Stimulated activated CD4-positive, alpha-beta T cell treated with anti-CD3 and anti-CD28 coated beads, TNF-alpha, amount 100 ng/mL, for 24 hours (primary cell): ENCODE data around the gene PAPOLB.
A peak's percentile ranks its signal among the peaks of the same experiment; 100 is the strongest.

Experiments used
- DNase-seq, 3 experiments: peaks; one replicate each; pipeline ENCODE4 v3.0.0-alpha.2; 2020; ENCODE audit warnings: low read depth in 3 of 3

PAPOLB gene

GRCh38 chr7:4842319-4843064 is 19.3 kb downstream of the PAPOLB start:
- DNase-seq = no peak

GRCh38 chr7:4841836-4842235 is 20.0 kb downstream of the PAPOLB start:
- DNase-seq = no peak

DNA sequence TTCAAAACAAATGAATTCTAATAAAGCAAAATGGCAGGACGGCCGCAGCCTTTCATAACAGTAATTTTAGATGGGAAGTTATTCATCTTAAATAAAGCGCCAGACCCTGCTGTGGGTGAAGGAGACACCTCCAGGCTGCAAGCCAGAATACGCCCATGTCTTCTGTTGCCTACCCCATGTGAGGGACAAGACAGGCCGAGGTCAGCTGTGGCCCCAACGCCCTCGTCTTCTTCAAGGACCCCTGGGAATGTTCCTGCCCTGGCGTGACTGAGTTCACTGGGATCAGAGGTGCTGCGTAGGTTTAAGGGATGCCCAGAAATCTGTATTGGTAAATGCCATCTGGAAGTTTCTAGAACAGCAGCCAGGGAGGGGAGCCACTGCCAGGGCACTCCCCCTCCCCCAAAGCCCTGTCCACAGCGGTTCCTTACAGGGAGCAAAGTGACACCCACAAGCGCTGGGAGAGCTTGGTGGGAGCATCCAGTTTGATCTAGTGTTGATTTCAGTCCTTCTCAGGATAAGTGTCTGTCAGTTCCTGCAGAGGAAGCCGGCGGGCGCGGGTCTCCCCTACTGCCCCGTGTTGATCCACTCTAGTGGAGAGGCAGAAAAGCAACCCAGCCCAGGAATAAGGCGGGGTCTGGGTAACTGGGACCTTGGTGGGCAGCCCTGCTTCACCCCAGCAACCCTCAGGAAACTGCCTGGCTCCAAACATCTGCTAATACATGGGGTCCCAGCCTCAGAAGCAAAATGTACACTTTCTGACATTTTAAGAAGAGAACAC is 20.6 kb downstream of the PAPOLB start:
- DNase-seq = no peak

GRCh38 chr7:4840079-4840501 is 21.7 kb downstream of the PAPOLB start:
- DNase-seq = no peak

GRCh38 chr7:4838626-4839334 is 23.1 kb downstream of the PAPOLB start:
- DNase-seq = no peak

GRCh38 chr7:4837803-4838625 is 23.8 kb downstream of the PAPOLB start:
- DNase-seq = no peak

- no peak for DNase-seq
These were observed 24.6 kb downstream of the PAPOLB start for GRCh38 chr7:4837041-4837802.

DNA sequence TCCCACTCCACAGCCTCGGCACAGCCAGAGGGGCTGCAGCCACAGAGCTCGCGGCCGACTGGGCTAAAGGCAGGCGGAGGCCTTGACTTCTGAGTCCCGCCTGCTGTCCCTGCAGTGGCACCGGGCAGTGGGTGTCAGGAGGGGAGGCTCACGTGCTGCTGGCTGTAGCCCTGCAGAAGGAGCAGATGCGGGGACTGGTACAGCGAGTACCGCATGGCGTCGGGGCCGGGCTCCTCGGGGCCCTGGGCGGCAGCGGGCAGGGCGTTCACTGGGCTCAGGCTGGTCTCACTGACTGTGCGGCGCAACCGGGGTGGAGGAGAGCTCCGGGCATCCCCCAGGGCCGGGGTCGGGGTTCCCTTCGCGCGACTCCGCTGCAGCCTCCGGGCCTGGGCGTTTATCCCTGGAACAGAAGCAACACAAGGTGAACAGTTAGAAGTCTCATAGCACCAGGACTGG is 25.6 kb downstream of the PAPOLB start:
- no peak for DNase-seq

- DNase-seq = no peak
These were observed 26.2 kb downstream of the PAPOLB start for GRCh38 chr7:4835398-4836205.

GRCh38 chr7:4834601-4835397 is 27.0 kb downstream of the PAPOLB start:
- no peak for DNase-seq

DNA sequence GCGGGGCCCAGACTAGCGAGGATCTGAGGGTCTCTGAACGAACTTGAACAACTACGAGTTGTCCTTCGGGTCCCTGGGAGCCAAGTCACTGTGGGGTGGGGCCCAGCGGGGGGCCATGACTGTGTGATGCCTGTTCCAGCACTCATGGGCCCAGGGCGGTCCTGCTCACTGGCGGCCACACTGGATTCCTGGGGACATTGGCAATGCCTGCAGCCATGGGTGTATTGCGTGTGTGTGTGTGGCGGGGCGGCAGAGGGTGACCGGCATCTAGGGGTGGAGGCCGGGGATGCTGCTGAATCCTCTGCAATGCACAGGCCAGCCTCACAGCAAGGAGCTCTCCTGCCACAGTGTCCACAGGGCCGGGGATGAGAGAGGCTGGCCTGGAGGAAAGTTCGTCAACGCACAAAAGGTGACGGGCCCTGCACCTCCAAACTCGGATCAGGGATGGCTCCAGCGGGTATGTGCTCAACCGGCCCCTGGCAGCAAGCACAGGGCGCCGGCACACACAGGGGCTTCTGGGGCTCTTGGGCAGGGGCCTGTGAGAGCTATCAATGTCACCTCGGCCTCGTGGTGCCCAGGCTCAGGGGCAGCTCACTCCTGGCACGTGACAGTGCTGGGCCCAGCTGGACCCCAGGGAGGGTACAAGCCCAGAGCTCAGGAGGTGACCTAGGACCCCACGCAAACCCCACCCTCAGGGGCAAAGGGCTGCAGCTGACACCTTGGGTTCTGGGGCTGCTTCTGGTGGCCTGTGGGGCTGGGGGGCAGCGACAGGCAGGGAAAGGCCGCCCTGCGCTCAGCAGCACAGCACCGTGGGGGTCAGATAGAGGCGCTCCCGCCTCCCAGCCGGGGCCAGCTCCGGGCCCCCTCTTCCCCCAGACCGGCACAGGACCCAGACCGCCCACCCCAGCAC is 27.9 kb downstream of the PAPOLB start:
- no peak for DNase-seq

DNA sequence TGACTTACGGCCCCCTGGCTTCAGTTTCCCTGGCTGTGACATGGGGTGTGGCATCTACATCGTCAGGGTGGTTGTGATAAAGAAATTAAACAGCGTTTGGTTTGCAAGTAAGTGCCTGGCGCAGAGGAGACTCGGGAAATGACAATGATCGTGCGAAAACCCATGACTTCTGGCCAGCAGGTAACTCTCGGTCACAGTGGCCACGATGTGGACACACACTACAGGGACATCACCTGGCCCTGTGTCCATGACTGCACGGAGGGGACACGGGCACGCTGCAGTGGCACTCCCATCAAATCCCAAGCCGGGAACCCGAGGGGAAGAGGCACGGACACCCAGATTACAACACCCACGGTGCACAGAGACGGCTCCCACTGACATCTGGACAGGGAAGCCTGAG is 28.7 kb downstream of the PAPOLB start:
- DNase-seq = no peak

GRCh38 chr7:4832711-4833110 is 29.1 kb downstream of the PAPOLB start:
- DNase-seq = no peak

GRCh38 chr7:4831723-4832495 is 29.9 kb downstream of the PAPOLB start:
- DNase-seq = no peak

- peak; percentile 17 to 52 (median 29) for DNase-seq
These were observed 31.7 kb downstream of the PAPOLB start for GRCh38 chr7:4830176-4830575.

- no peak for DNase-seq
These were observed 33.0 kb downstream of the PAPOLB start for GRCh38 chr7:4828720-4829383.

GRCh38 chr7:4825081-4825480 is 36.7 kb downstream of the PAPOLB start:
- DNase-seq = no peak
